ENCODE measurements around the gene AGAP1.

GRCh38 chr2:236130349-236130998 lies 636.6 kb downstream of the AGAP1 start:
- TF ChIP-seq CTCF (IDR thresholded peaks at IDR 0.05) (no peak), EP300 (IDR thresholded peaks at IDR 0.05) (no peak), POLR2A (IDR thresholded peaks at IDR 0.05) (no peak)
